22Rv1 (cell line): ENCODE results near the gene GIPC3.
"Not testable (repeated sequence)": the region's sequence is repeated elsewhere in the genome, so short reads cannot be mapped to it uniquely, and the experiment has no call there.

ENCODE experiments used
- ZFX ChIP-seq: fragments of 450-650 bp; IDR thresholded peaks from 2 replicates; pipeline ENCODE4 v1.6.1; 2017; ENCODE audit warnings: antibody characterized with exemption, borderline replicate concordance
- TF ChIP-seq, protein P1 (sequence below): fragments of 450-650 bp; IDR thresholded peaks from 2 replicates; pipeline ENCODE4 v1.5.1; 2017; ENCODE audit warnings: mild to moderate bottlenecking

DNA sequence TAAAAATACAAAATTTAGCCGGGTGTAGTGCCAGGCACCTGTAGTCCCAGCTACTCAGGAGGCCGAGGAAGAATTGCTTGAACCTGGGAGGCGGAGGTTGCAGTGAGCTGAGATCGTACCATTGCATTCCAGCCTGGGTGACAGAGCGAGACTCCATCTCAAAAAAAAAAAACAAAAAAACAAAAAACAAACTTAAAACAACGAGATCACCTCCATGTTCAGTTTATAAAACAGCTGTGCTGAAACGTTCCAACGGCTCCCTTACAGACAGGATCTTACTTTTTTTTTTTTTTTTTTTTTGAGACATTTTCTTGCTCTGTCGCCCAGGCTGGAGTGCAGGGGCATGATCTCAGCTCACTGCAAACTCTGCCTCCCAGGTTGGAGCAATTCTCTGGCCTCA is 43.5 kb downstream of the GIPC3 start:
- TF ChIP-seq, protein P1, sequence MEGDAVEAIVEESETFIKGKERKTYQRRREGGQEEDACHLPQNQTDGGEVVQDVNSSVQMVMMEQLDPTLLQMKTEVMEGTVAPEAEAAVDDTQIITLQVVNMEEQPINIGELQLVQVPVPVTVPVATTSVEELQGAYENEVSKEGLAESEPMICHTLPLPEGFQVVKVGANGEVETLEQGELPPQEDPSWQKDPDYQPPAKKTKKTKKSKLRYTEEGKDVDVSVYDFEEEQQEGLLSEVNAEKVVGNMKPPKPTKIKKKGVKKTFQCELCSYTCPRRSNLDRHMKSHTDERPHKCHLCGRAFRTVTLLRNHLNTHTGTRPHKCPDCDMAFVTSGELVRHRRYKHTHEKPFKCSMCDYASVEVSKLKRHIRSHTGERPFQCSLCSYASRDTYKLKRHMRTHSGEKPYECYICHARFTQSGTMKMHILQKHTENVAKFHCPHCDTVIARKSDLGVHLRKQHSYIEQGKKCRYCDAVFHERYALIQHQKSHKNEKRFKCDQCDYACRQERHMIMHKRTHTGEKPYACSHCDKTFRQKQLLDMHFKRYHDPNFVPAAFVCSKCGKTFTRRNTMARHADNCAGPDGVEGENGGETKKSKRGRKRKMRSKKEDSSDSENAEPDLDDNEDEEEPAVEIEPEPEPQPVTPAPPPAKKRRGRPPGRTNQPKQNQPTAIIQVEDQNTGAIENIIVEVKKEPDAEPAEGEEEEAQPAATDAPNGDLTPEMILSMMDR = not testable (repeated sequence)
- TF ChIP-seq ZFX = not testable (repeated sequence)
